Superior temporal gyrus (tissue), 1 donor: ENCODE measurements around the gene TSPAN9.
"Not testable (repeated sequence)": the region's sequence is repeated elsewhere in the genome, so short reads cannot be mapped to it uniquely, and the experiment has no call there.

Experiments
- DNase-seq: peaks from one replicate; pipeline ENCODE4 v3.0.0-alpha.2; 2016; ENCODE audit errors: extremely low spot score

The TSPAN9 gene

DNA sequence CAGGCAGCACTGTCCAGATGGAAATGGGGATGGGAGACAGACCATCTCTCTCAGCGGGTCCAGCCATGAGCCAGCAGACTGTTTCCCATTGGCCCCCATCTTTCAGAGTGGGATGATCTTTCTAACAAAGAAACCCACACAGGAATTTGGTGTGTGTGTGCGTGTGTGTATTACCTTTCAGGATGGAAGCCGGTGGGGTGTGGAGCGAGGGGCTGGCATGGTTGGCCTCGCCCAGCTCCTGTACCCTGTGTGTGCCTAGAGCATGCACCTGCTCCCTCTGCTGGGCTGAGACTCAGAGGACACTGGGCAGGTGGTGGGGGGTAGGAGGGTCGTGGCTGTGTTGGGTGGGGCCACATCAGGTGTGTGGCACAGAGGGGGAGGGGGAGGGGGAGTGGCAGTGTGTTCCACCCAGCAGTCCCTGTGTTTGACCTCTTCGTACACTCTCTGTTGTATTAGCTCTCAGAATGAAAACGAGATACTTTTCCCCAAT lies 33.0 kb upstream of the TSPAN9 start:
- no peak for DNase-seq

DNA sequence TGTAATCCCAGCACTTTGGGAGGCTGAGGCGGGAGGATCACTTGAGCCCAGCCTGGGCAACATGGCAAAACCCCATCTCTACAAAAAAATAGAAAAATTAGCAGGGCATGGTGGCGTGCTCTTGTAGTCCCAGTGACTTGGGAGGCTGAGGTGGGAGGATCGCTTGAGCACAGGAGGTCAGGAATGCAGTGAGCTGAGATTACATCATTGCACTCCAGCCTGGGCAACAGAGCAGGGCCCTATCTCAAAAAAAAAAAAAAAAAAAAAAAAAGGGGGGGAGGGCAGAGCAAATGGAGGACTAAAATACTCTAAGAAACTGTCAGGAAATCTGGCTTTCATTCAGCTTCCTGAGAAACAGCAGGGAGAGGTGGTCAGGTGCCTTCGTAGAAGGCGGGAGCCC lies 31.7 kb upstream of the TSPAN9 start:
- DNase-seq, result no peak

DNA sequence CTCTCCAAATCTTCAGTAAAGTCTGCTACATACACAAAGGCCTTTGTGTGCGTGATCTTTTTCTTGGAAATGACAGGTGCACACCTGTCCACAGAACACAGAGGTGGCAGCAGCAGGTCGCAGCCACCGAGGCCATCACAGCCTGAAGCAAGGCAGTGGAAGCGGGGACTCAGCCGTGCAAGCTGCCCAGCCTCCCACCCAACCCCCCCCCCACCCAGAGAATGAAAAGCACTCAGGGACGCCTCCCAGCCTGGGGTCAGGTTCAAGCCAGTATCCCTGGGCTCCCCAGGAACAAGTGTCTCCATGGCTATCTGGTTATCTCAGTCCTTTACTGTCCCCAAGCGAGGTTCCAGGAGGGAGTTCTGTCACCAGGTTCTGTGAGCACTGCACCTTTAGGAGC lies 31.2 kb upstream of the TSPAN9 start:
- no peak for DNase-seq

- no peak for DNase-seq
Measured at GRCh38 chr12:3046441-3047200, 30.6 kb upstream of the TSPAN9 start.

DNA sequence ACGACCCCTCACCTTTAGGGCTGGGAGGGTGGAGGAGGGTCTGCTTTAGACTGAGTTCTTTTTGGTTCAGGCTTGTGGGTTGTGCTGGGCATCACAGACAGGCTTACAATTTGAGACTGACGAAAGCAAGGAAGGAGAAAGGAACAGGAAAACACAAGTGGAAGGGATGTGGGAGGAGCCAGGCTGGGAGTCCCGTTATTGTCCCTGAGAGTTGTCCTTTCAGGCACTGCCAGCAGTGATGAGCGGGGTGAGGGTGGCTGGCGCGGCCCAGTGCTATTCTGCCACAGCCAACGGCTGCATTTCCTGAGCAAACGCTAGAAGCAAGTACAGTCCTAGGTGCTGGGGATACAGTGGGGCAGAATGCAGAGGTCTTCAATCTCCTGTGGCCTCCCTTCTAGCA lies 29.2 kb upstream of the TSPAN9 start:
- no peak for DNase-seq

GRCh38 chr12:3048540-3048939 lies 28.6 kb upstream of the TSPAN9 start:
- no peak for DNase-seq

DNA sequence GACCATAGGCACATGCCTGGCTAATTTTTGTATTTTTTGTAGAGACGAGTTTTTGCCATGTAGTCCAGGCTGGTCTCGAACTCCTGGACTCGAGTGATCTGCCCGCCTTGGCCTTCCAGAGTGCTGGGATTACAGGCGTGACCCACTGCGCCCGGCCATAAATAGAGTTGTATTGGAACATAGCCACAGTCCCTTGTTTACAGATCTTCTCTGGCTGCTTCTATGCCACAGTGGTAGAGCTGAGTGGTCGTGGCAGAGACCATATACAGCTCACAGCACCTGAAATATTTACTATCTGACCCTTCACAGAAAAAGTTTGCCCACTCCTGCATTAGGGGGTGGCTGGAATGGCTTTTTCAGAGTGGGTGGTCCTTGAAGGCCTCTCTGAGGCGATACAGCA lies 28.0 kb upstream of the TSPAN9 start:
- no peak for DNase-seq

GRCh38 chr12:3049611-3050249 lies 27.4 kb upstream of the TSPAN9 start:
- no peak for DNase-seq

- DNase-seq, result no peak
Measured at GRCh38 chr12:3054374-3054773, 22.8 kb upstream of the TSPAN9 start.

GRCh38 chr12:3055026-3055703 lies 22.0 kb upstream of the TSPAN9 start:
- DNase-seq, result no peak

DNA sequence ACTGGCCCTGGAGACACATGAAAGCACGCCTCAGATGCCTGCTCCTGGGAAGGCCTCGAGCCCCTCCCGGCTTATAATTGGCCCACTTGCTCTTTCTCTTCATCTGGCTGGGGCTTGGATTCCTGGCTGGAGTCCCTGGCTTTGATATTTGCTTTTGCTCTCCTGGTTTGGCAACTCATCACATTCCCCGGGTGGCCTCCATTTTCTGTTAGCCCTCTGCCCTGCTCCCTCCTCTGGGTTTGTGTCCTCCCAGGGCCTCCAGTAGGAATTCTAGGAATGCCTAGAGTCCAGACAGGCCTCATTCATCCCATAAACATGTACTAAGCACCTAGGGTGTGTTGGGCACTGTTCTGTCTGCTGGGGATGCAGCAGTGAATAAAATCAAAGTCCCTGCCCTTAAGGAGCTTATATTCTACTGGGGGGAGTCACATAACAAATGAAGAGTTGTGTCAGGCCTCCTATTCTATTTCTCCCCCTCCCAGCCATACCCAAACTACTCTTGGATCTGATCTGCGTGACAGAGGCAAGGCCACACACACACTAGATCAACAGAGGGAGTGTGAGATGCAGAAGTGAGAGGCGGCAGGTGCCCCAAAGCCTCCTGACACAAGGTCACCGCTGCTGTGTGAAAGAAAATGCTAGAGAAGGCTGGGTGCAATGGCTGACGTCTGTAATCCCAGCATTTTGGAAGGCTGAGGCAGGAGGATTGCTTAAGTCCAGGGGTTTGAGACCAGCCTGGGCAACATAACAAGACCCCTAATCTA lies 21.3 kb upstream of the TSPAN9 start:
- no peak for DNase-seq

DNA sequence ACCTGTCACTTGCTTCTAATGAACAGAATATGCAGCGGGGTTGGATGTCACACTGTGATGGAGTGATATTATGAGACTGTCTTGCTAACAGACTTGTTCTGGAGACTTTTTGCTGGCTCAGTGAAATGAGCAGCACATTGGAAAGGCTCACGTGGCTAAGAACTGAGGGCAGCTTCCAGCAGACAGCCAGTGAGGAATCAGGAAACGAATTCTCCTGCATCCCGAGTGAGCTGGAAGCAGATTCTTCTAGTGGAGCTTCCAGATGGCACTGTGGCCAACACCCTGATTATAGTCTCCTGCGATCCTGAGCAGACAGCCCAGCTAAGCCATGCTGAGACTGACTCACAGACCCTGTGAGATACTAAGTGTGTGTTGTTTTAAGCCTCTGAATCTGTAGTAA lies 16.1 kb upstream of the TSPAN9 start:
- peak; percentile 40 for DNase-seq

- no peak for DNase-seq
Measured at GRCh38 chr12:3061501-3062215, 15.5 kb upstream of the TSPAN9 start.

- no peak for DNase-seq
Measured at GRCh38 chr12:3065300-3065699, 11.9 kb upstream of the TSPAN9 start.

DNA sequence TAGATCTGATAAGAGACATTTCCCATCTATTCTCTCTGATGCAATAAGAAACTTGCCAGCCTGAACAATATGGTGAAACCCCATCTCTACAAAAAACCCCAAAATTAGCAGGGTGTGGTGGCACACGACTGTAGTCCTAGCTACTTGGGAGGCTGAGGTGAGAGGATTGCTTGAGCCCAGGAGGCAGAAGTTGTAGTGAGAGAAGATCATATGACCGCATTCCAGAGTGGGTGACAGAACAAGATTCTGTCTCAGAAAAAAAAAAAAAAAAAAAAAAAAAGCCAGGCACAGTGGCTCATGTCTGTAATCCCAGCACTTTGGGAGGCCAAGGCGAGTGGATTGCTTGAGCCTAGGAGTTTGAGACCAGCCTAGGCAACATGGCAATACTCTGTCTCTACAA lies 11.3 kb upstream of the TSPAN9 start:
- not testable (repeated sequence) for DNase-seq

DNA sequence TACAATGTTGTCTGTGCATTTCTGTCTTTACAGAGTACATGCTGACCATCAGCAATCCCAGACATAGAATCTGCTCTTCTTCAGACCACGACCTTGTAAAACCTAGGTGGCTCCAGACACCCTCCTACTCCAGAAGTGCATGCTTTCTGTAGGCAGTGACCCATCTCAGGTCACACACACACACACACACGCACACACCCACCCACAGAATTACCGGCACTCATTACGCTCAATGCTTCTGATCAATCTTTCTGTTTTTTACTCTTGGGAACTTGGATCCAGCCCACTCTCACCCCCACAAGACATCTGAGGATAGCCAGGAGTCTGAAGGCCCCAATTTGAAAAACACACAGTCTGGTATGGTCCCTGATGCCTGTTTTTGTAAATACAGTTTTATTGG lies 7.5 kb upstream of the TSPAN9 start:
- no peak for DNase-seq

- DNase-seq, result no peak
Measured at GRCh38 chr12:3071107-3071506, 6.1 kb upstream of the TSPAN9 start.

DNA sequence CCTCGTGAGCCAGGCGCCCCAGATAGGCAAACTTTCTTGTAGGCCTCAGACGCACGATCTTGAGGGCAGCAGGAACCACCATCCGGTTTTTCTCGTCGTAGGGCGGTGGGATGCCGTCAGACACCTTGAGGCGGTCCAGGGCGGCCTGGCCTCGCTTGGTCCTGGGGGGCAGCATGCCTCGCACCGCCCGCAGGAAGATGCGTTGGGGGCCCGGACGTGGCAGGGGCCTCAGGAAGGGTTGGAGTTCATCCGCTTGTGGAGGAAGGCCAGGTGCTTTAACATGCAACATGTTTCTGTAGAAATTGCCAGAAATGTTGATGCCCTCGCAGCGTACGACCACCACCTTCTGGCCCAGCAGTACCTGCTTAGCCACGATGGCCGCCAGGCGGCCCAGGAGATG lies 5.5 kb upstream of the TSPAN9 start:
- no peak for DNase-seq

GRCh38 chr12:3073438-3074250 lies 3.5 kb upstream of the TSPAN9 start:
- peak; percentile 90 for DNase-seq

DNA sequence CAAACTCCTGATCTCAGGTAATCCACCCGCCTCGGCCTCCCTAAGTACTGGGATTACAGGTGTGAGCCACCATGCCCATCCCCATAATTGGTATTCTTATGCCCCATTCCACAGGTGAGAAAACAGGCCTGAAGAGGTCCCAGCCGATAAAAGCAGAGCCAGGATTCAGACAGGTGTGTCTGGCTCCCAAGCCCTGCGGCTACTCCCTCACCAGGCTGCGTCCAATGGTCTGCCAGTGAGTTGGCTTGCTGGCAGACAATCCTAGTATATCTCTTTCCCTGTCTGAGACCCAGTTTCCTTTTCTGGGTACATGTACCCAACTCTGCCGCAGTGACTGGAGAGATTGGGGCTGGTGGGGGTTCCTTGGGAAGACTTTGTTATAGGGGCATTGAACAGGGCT lies 1.9 kb upstream of the TSPAN9 start:
- DNase-seq, result no peak
